Mesodermal cell (in vitro differentiated cells): Measurements from ENCODE around the gene PALD1.

Experiments
- H3K27ac ChIP-seq: 2 replicates; pipeline ENCODE4 v1.7.0; 2013; ENCODE audit warnings: mild to moderate bottlenecking, low read depth, low read length, moderate library complexity; ENCODE audit not compliant: severe bottlenecking
- H3K36me3 ChIP-seq: 2 replicates; pipeline ENCODE4 v1.7.1; 2013; ENCODE audit warnings: mild to moderate bottlenecking, low read length, moderate library complexity; ENCODE audit not compliant: control insufficient read depth, insufficient read depth
- H3K4me1 ChIP-seq: one replicate; pipeline ENCODE4 v1.7.1; 2013; ENCODE audit warnings: mild to moderate bottlenecking, low read length; ENCODE audit not compliant: insufficient read depth, control insufficient read depth, poor library complexity, severe bottlenecking
- H3K4me3 ChIP-seq: 2 replicates; pipeline ENCODE4 v1.7.0; 2013; ENCODE audit warnings: low read length, control low read depth, mild to moderate bottlenecking; ENCODE audit not compliant: insufficient read depth, poor library complexity, severe bottlenecking; ENCODE audit errors: extremely low read depth
- H3K9me3 ChIP-seq: 2 replicates; pipeline ENCODE4 v1.7.1; 2013; ENCODE audit warnings: mild to moderate bottlenecking, low read length, moderate library complexity; ENCODE audit not compliant: control insufficient read depth
- WGBS, 2 experiments: methylation state at CpG; one replicate each; pipeline ENCODE4 v1.1.5; 2013; ENCODE audit warnings: missing lambda C conversion rate in 2 of 2; ENCODE audit not compliant: insufficient coverage in 2 of 2; 5-methylcytosine and 5-hydroxymethylcytosine counted together

Gene PALD1

GRCh38 chr10:70459061-70459773 is 19.4 kb upstream of the PALD1 start:
- 22 to 27% methylated on average over 14 to 15 of the region's 19 CpGs for WGBS, 2 experiments

GRCh38 chr10:70459774-70460490 is 18.6 kb upstream of the PALD1 start:
- Histone ChIP-seq H3K9me3 (no peaks in the 10 kb centered on the region), H3K4me3 (no peak overlapping the region), H3K36me3 (no peaks in the 10 kb centered on the region), H3K4me1 (peaks cover 7% of the 10 kb centered on the region), H3K27ac (no peak overlapping the region)
- WGBS, 2 experiments, result 52 to 58% methylated on average over 23 to 27 of the region's 29 CpGs

More at GRCh38 chr10:70459061-70459773, 19.4 kb upstream of the PALD1 start:
- Histone ChIP-seq H3K9me3 (no peaks in the 10 kb centered on the region), H3K4me1 (peaks cover 7% of the 10 kb centered on the region), H3K36me3 (no peaks in the 10 kb centered on the region), H3K27ac (no peak overlapping the region), H3K4me3 (no peak overlapping the region)

GRCh38 chr10:70461397-70462348 is 16.9 kb upstream of the PALD1 start:
- H3K36me3 ChIP-seq, result no peaks in the 10 kb centered on the region
- peaks cover 7% of the 10 kb centered on the region for H3K4me1 ChIP-seq
- H3K27ac ChIP-seq, result no peak overlapping the region
- H3K4me3 ChIP-seq, result no peak overlapping the region
- H3K9me3 ChIP-seq, result no peaks in the 10 kb centered on the region
- 54 to 65% methylated on average over 10 of the region's 13 CpGs for WGBS, 2 experiments

- Histone ChIP-seq H3K27ac (no peak overlapping the region), H3K36me3 (no peaks in the 10 kb centered on the region), H3K9me3 (no peaks in the 10 kb centered on the region), H3K4me3 (no peak overlapping the region), H3K4me1 (peaks cover 7% of the 10 kb centered on the region)
- WGBS, 2 experiments, result 87 to 95% methylated on average over 3 to 4 of the region's 4 CpGs
Measured at GRCh38 chr10:70462349-70462984, 16.1 kb upstream of the PALD1 start.

GRCh38 chr10:70465278-70465677 is 13.3 kb upstream of the PALD1 start:
- Histone ChIP-seq H3K9me3 (no peaks in the 10 kb centered on the region), H3K4me3 (no peak overlapping the region), H3K4me1 (no peaks in the 10 kb centered on the region), H3K36me3 (no peaks in the 10 kb centered on the region), H3K27ac (no peak overlapping the region)
- 100% methylated on average over 1 to 2 of the region's 4 CpGs for WGBS, 2 experiments

- no CpG with 5 or more reads among the region's 2 CpGs for WGBS, 2 experiments
- Histone ChIP-seq H3K27ac (no peak overlapping the region), H3K4me3 (no peak overlapping the region)
Measured at GRCh38 chr10:70465832-70466231, 12.7 kb upstream of the PALD1 start.

GRCh38 chr10:70466951-70467350 is 11.6 kb upstream of the PALD1 start:
- no peaks in the 10 kb centered on the region for H3K9me3 ChIP-seq
- H3K36me3 ChIP-seq, result no peaks in the 10 kb centered on the region
- 93 to 100% methylated on average over 2 of the region's 3 CpGs for WGBS, 2 experiments
- no peak overlapping the region for H3K4me3 ChIP-seq
- H3K4me1 ChIP-seq, result no peaks in the 10 kb centered on the region
- no peak overlapping the region for H3K27ac ChIP-seq

More at GRCh38 chr10:70465832-70466231, 12.7 kb upstream of the PALD1 start:
- H3K36me3 ChIP-seq, result no peaks in the 10 kb centered on the region
- no peaks in the 10 kb centered on the region for H3K9me3 ChIP-seq
- H3K4me1 ChIP-seq, result no peaks in the 10 kb centered on the region

GRCh38 chr10:70472799-70473454 is 5.6 kb upstream of the PALD1 start:
- Histone ChIP-seq H3K4me3 (no peak overlapping the region), H3K9me3 (no peaks in the 10 kb centered on the region), H3K36me3 (no peaks in the 10 kb centered on the region), H3K27ac (no peak overlapping the region), H3K4me1 (peaks cover 5% of the 10 kb centered on the region)
- 88 to 94% methylated on average over 8 of the region's 8 CpGs for whole genome bisulfite sequencing, 2 experiments

GRCh38 chr10:70474780-70475179 is 3.8 kb upstream of the PALD1 start:
- Histone ChIP-seq H3K4me3 (no peak overlapping the region), H3K9me3 (no peaks in the 10 kb centered on the region), H3K36me3 (no peaks in the 10 kb centered on the region), H3K4me1 (peaks cover 8% of the 10 kb centered on the region), H3K27ac (no peak overlapping the region)
- 80 to 87% methylated on average over 1 to 2 of the region's 2 CpGs for WGBS, 2 experiments

- H3K36me3 ChIP-seq, result no peaks in the 10 kb centered on the region
- no peak overlapping the region for H3K27ac ChIP-seq
- peaks cover 12% of the 10 kb centered on the region for H3K4me1 ChIP-seq
- H3K9me3 ChIP-seq, result no peaks in the 10 kb centered on the region
- H3K4me3 ChIP-seq, result no peak overlapping the region
- WGBS, 2 experiments, result 73 to 91% methylated on average over 3 to 8 of the region's 8 CpGs
Measured at GRCh38 chr10:70475661-70476060, 2.9 kb upstream of the PALD1 start.
